ENCODE results near the gene ADGRB2.

The ADGRB2 gene

DNA sequence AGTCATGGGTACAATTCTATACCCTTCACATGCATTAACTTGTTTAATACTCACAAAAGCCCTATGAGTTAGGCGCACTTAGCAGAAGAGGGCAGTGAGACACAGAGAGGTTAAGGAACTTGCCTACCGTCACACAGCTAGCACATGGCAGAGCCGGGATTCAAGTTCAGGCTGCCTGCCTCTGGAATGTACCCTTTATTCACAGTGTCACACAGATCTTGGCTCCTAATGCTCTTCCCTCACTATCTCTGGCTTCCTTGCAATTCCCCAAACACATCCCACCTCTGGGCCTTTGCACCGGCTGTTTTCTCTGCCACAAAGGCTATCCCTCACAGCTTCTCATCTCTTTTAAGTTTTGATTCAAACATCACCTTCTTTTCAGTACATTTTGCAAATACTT, 85.5 kb downstream of the ADGRB2 start:
- in situ Hi-C loops (cut with HindIII; ENCODE audit: low pct_ligation_motif_present, low pct_unique_long_range_greater_than_20kb, low sequenced_read_pairs) = no loop called here
- no peak for DNase-seq

DNA sequence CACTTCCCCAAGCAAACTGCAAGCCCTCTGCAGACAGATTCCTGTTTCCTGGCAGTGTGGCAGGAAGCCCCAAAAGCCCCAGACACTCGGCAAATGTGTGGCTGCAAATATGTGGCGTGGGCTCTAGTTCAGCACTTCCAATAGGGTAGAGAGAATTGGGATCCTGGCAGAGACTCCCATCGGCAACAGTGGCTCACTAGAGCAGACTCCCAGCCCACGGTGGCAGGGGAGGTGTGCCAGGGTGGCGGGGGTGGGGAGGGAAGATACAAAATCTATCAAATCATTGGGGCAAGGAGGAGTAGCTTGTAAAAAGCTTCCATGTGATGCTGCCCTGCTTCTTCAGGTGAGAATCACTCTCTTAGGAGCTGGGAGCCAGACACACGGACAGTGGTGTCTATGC, 86.2 kb downstream of the ADGRB2 start:
- DNase-seq = no peak
- in situ Hi-C loops (cut with HindIII; ENCODE audit: low pct_ligation_motif_present, low pct_unique_long_range_greater_than_20kb, low sequenced_read_pairs) = no loop called here

GRCh38 chr1:31677401-31677800, 86.7 kb downstream of the ADGRB2 start:
- in situ Hi-C loops (cut with HindIII; ENCODE audit: low pct_ligation_motif_present, low pct_unique_long_range_greater_than_20kb, low sequenced_read_pairs) = no loop called here
- DNase-seq = no peak
